Right lobe of liver (tissue), 6 donors: ENCODE measurements around the gene ZC2HC1B. TPM values are rescaled to one million over a fixed set of nuclear protein-coding genes. Genes with fewer than 3 reads are reported as not detected.

Source experiments
- ATAC-seq, 4 donors: fragments of 200-7000 bp; cut with Tn5 transposase; one replicate each; pipeline ENCODE4 v1.9.1; 2020; ENCODE audit warnings: mild to moderate bottlenecking in 4 of 4, moderate library complexity in 4 of 4
- DNase-seq, 3 donors: peaks; one replicate each; pipeline ENCODE4 v3.0.0-alpha.2; 2020
- H3K27ac ChIP-seq, 3 donors: fragments of 200-600 bp; one replicate each; pipeline ENCODE4 v1.8.0; 2022
- H3K27me3 ChIP-seq, 2 donors: fragments of 200-600 bp; one replicate each; pipeline ENCODE4 v1.8.0; 2022
- H3K36me3 ChIP-seq, 4 donors: fragments of 200-600 bp; sonication (generic) in 1 of 4; one replicate each; pipeline versions ENCODE4 v1.5.1 to v1.8.0; 2017 to 2022; ENCODE audit warnings: control low read depth in 1 of 4
- H3K4me1 ChIP-seq, 4 donors: fragments of 200-600 bp; sonication (generic) in 1 of 4; one replicate each; pipeline versions ENCODE4 v1.5.1 to v1.8.0; 2017 to 2022; ENCODE audit warnings: control low read depth in 1 of 4
- H3K4me3 ChIP-seq, 3 donors: fragments of 200-600 bp; one replicate each; pipeline ENCODE4 v1.8.0; 2022
- H3K9me3 ChIP-seq, 4 donors: fragments of 200-600 bp; sonication (generic) in 1 of 4; one replicate each; pipeline versions ENCODE4 v1.5.1 to v1.8.0; 2017 to 2022; ENCODE audit warnings: control low read depth in 1 of 4
- CTCF ChIP-seq, 4 donors: fragments of 200-600 bp in 3 of 4; fragments of 450-650 bp in 1 of 4; IDR thresholded peaks; one replicate each; pipeline versions ENCODE4 v1.5.1 to v1.8.0; 2016 to 2022; ENCODE audit warnings: antibody characterized with exemption in 4 of 4, mild to moderate bottlenecking in 2 of 4
- POLR2A ChIP-seq: fragments of 450-650 bp; IDR thresholded peaks from one replicate; pipeline ENCODE4 v1.6.1; 2017; ENCODE audit warnings: antibody characterized with exemption, mild to moderate bottlenecking
- WGBS: methylation state at CpG from one replicate; pipeline ENCODE4 v1.1.6; 2018; ENCODE audit warnings: low coverage, low lambda C conversion rate; ENCODE audit not compliant: insufficient coverage; ENCODE audit errors: missing lambda C conversion rate; 5-methylcytosine and 5-hydroxymethylcytosine counted together
- intact Hi-C, 2 donors: fragments of 100-400 bp; cut with DNase I; formaldehyde crosslinking; loops; one replicate each; pipeline versions ENCODE4 v1.11.2 to v1.14.1; 2022
- long read RNA-seq: library from polyadenylated mRNA; unstranded; transcript quantifications from one replicate; pipeline ENCODE4 v2.0.0, GENCODE V29; 2019
- total RNA-seq, 6 experiments: library from RNA; depleted of rRNA in 2 of 6; stranded (reverse); fragments of >200 nt in 2 of 6; fragmentation: NEBNext Ultra II Directional in 3 of 6; extraction: Animal tissue kit (Norgen Biotek cat#: 25700) in 3 of 6; gene quantifications; one replicate each; pipeline versions ENCODE4 v1.1.0 to v1.2.4, GENCODE V29; 2016 to 2023
- donor health status: DM: no; HTN: yes; CAD: no.
- donor health status: DM: no; HTN: no; CAD: no.
- donor health status: DM: no; HTN: no; CAD: no.
- donor health status: DM: no; HTN: yes; CAD: no.
- donor health status: DM: no; HTN: yes; CAD: no.

ZC2HC1B gene, protein sequence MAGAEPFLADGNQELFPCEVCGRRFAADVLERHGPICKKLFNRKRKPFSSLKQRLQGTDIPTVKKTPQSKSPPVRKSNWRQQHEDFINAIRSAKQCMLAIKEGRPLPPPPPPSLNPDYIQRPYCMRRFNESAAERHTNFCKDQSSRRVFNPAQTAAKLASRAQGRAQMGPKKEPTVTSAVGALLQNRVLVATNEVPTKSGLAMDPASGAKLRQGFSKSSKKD
- total RNA-seq = not detected
- long read RNA-seq = 0 reads

GRCh38 chr6:143864234-143864633, at the start of gene ZC2HC1B:
Gene ZC2HC1B (plus strand): TSS chr6:143864474. CDS start chr6:143864540, 66 bp downstream.
- H3K36me3 ChIP-seq = peaks cover 8 to 48% (median 25%) of the 10 kb centered on the region in 4 donors
- H3K9me3 ChIP-seq = no peaks in the 10 kb centered on the region
- no peaks in the 10 kb centered on the region for H3K27me3 ChIP-seq
- no peak for TF ChIP-seq CTCF (IDR thresholded peaks at IDR 0.05)
- no peak for TF ChIP-seq POLR2A
- no peak within 1 kb of the TSS for H3K27ac ChIP-seq
- H3K4me3 ChIP-seq = no peak within 1 kb of the TSS
- ATAC-seq (no peak), DNase-seq (no peak)
- no peaks in the 10 kb centered on the region for H3K4me1 ChIP-seq
- intact Hi-C loops = no loop called here
- WGBS = 81% methylated on average over 1 of the region's 1 CpG

- no peak for ATAC-seq
- intact Hi-C loops = no loop called here
- DNase-seq = no peak
- H3K4me3 ChIP-seq = no peak overlapping the region
- TF ChIP-seq POLR2A (no peak), CTCF (IDR thresholded peaks at IDR 0.05) (no peak)
- H3K9me3 ChIP-seq = no peaks in the 10 kb centered on the region
- H3K27ac ChIP-seq = no peak overlapping the region
- H3K27me3 ChIP-seq = no peaks in the 10 kb centered on the region
- no peaks in the 10 kb centered on the region for H3K4me1 ChIP-seq
- no peaks in the 10 kb centered on the region for H3K36me3 ChIP-seq
Observed at GRCh38 chr6:143817621-143818020, 46.7 kb upstream of the ZC2HC1B start.

- Histone ChIP-seq H3K36me3 (peaks cover 0 to 5% (median 0%) of the 10 kb centered on the region in 4 donors), H3K4me1 (no peaks in the 10 kb centered on the region), H3K27me3 (no peaks in the 10 kb centered on the region), H3K4me3 (no peak overlapping the region), H3K27ac (no peak overlapping the region), H3K9me3 (no peaks in the 10 kb centered on the region)
- no peak for TF ChIP-seq POLR2A
- no peak for TF ChIP-seq CTCF (IDR thresholded peaks at IDR 0.05)
- ATAC-seq (no peak), DNase-seq (no peak)
- WGBS = 73% methylated on average over 6 of the region's 6 CpGs
- intact Hi-C loops = no loop called here
Observed at GRCh38 chr6:143821359-143821758, 42.9 kb upstream of the ZC2HC1B start.

GRCh38 chr6:143822584-143823024, 41.7 kb upstream of the ZC2HC1B start:
- Histone ChIP-seq H3K27ac (no peak overlapping the region), H3K27me3 (no peaks in the 10 kb centered on the region), H3K36me3 (peaks cover 0 to 5% (median 0%) of the 10 kb centered on the region in 4 donors), H3K9me3 (no peaks in the 10 kb centered on the region), H3K4me1 (no peaks in the 10 kb centered on the region), H3K4me3 (no peak overlapping the region)
- no peak for DNase-seq
- TF ChIP-seq POLR2A (no peak), CTCF (IDR thresholded peaks at IDR 0.05) (no peak)
- intact Hi-C loops = no loop called here
- ATAC-seq = no peak
- 66% methylated on average over 3 of the region's 3 CpGs for WGBS
